Stimulated activated naive B cell treated with anti-CD40 and anti-IgM and Interleukin-4, amounts not matched to agents 10 μg/mL and 1 μg/mL and 100 μg/mL, for 72 hours (primary cell): Measurements from ENCODE around the gene VIPR2.
"Not testable (repeated sequence)": the region's sequence is repeated elsewhere in the genome, so short reads cannot be mapped to it uniquely, and the experiment has no call there.

Source experiments
- ATAC-seq, 2 donors: fragments of 150-1000 bp; cut with Tn5 transposase; replicated peaks; 2 replicates each; pipeline ENCODE4 v1.10.0; 2021; ENCODE audit warnings: moderate library complexity in 1 of 2
- DNase-seq: peaks from one replicate; pipeline ENCODE4 v3.0.0; 2021
- H3K27ac Mint-ChIP-seq: one replicate; pipeline ENCODE4 v1.8.0; 2022; ENCODE audit warnings: mild to moderate bottlenecking, mixed read lengths
- H3K27me3 Mint-ChIP-seq, 2 donors: one replicate each; pipeline ENCODE4 v1.8.0; 2022; ENCODE audit warnings: mixed read lengths in 2 of 2
- H3K36me3 Mint-ChIP-seq, 2 donors: one replicate each; pipeline ENCODE4 v1.8.0; 2022; ENCODE audit warnings: mixed read lengths in 2 of 2, mild to moderate bottlenecking in 1 of 2
- H3K4me1 Mint-ChIP-seq, 2 donors: one replicate each; pipeline ENCODE4 v1.8.0; 2022; ENCODE audit warnings: mixed read lengths in 2 of 2, mild to moderate bottlenecking in 1 of 2
- H3K4me3 Mint-ChIP-seq, 2 donors: one replicate each; pipeline ENCODE4 v1.8.0; 2022; ENCODE audit warnings: mild to moderate bottlenecking in 2 of 2, mixed read lengths in 2 of 2, moderate library complexity in 1 of 2
- H3K9me3 Mint-ChIP-seq, 2 donors: one replicate each; pipeline ENCODE4 v1.8.0; 2022; ENCODE audit warnings: mixed read lengths in 2 of 2, mild to moderate bottlenecking in 1 of 2

VIPR2 gene

DNA sequence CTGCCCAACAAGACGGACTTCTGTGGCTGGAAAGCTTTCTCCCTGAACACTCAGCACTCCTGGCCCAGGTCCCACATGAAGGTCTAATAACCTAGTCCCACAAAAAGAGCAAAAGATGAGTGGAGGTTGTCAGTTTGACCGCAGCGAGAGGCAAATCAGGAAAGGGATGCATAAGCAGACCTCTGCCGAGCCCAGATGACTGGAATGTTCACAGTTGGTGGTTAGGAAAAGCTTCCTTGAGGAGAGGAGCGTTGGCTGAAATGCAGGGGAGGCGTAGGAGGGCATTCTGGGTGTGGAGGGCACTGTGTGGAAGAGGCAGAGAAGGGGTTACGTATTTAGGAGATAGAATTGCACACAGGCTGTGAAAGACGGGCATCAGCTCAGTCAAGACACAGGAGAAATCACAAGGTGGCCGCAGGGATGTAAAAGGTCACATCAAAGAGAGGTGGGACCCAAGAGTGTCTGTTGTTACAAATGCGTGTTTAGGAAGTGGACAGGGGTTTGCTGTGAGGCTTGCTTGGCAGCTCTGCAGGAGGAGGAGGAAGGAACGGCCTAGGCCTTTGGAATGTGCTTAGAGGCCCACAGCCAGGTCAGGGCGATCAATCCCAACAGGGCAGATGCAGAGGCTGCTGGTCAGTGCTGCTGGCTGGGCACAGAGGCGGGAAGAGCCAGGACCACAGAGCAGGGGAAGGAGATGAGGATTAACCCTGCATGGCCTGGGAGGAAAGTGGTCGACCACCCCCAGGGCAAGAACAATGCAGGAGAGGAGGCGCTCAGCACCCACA, 133.5 kb downstream of the VIPR2 start:
- Mint-ChIP-seq H3K4me1 (peaks cover 0 to 4% of the 10 kb centered on the region in 2 donors), H3K36me3 (no peaks in the 10 kb centered on the region), H3K27ac (no peak overlapping the region), H3K4me3 (no peak overlapping the region), H3K27me3 (peaks cover 7 to 9% of the 10 kb centered on the region in 2 donors), H3K9me3 (no peaks in the 10 kb centered on the region)
- ATAC-seq = no peak
- no peak for DNase-seq

GRCh38 chr7:159010411-159010810, 134.3 kb downstream of the VIPR2 start:
- Mint-ChIP-seq H3K27ac (no peak overlapping the region), H3K36me3 (no peaks in the 10 kb centered on the region), H3K4me3 (no peak overlapping the region)

GRCh38 chr7:159009951-159010350, 134.7 kb downstream of the VIPR2 start:
- Mint-ChIP-seq H3K4me3 (no peak overlapping the region), H3K27me3 (peaks cover 7 to 9% of the 10 kb centered on the region in 2 donors), H3K27ac (no peak overlapping the region), H3K36me3 (no peaks in the 10 kb centered on the region), H3K4me1 (no peaks in the 10 kb centered on the region), H3K9me3 (no peaks in the 10 kb centered on the region)
- ATAC-seq (no peak), DNase-seq (no peak)

More at GRCh38 chr7:159010411-159010810, 134.3 kb downstream of the VIPR2 start:
- DNase-seq = no peak
- Mint-ChIP-seq H3K4me1 (peaks cover 0 to 4% of the 10 kb centered on the region in 2 donors), H3K9me3 (no peaks in the 10 kb centered on the region), H3K27me3 (peaks cover 7 to 9% of the 10 kb centered on the region in 2 donors)
- ATAC-seq = no peak

DNA sequence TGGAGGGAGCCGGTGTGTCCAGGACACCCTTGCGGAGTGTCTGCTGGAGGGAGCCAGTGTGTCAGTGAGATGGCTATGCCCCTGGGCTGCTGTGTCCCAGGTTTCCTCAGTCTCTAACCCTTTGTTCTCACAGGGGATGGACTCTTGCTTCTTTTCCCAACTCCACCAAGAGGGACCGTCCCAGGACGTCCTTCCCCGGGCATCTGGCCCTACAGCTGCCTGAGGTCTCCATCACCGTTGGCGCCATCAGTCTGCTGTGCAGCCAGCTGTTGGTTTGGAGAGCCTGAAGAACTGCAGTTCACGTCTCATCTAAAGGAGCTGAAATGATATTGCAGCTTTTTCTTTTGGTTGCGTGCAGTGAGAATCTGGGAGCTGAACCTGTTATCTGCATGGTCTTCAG, 136.2 kb downstream of the VIPR2 start:
- H3K9me3 Mint-ChIP-seq = no peaks in the 10 kb centered on the region
- H3K4me1 Mint-ChIP-seq = no peaks in the 10 kb centered on the region
- peaks cover 7 to 9% of the 10 kb centered on the region in 2 donors for H3K27me3 Mint-ChIP-seq
- H3K27ac Mint-ChIP-seq = no peak overlapping the region
- no peak for DNase-seq
- no peak overlapping the region for H3K4me3 Mint-ChIP-seq
- ATAC-seq = no peak
- H3K36me3 Mint-ChIP-seq = no peaks in the 10 kb centered on the region

DNA sequence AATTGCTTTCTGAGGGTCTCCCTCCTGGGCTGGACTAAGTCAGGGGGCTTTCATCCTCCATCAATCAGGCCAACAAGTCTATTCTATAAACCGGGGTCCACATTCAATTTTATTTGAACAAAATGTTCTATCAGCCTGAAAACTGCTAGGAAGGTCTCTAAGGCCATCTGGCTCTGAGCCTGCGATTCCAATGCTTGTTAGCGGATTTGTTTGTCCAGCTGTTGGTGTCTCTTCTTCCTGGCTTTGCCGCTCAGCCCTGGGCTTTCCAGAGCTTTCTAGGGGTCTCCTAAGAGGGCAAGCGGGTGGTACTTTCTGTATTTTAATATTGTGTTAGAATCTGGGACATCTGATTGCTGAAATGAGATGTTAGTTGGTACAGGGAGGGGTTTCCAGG, 136.7 kb downstream of the VIPR2 start:
- no peak for DNase-seq
- no peaks in the 10 kb centered on the region for H3K36me3 Mint-ChIP-seq
- no peaks in the 10 kb centered on the region for H3K9me3 Mint-ChIP-seq
- no peak overlapping the region for H3K4me3 Mint-ChIP-seq
- peaks cover 7 to 9% of the 10 kb centered on the region in 2 donors for H3K27me3 Mint-ChIP-seq
- no peak for ATAC-seq
- no peak overlapping the region for H3K27ac Mint-ChIP-seq
- H3K4me1 Mint-ChIP-seq = no peaks in the 10 kb centered on the region

GRCh38 chr7:159007364-159007995, 137.2 kb downstream of the VIPR2 start:
- Mint-ChIP-seq H3K36me3 (no peaks in the 10 kb centered on the region), H3K4me3 (no peak overlapping the region), H3K9me3 (no peaks in the 10 kb centered on the region), H3K27me3 (peaks cover 7 to 9% of the 10 kb centered on the region in 2 donors), H3K4me1 (no peaks in the 10 kb centered on the region), H3K27ac (no peak overlapping the region)
- ATAC-seq (no peak), DNase-seq (no peak)

- Mint-ChIP-seq H3K9me3 (no peaks in the 10 kb centered on the region), H3K27me3 (peaks cover 7 to 9% of the 10 kb centered on the region in 2 donors), H3K4me1 (no peaks in the 10 kb centered on the region), H3K27ac (no peak overlapping the region), H3K4me3 (no peak overlapping the region), H3K36me3 (no peaks in the 10 kb centered on the region)
- ATAC-seq = no peak
- no peak for DNase-seq
These were observed 138.0 kb downstream of the VIPR2 start for GRCh38 chr7:159006610-159007130.

- not testable (repeated sequence) for H3K27me3 Mint-ChIP-seq, DNase-seq, H3K4me1 Mint-ChIP-seq, H3K4me3 Mint-ChIP-seq, ATAC-seq, H3K36me3 Mint-ChIP-seq, H3K9me3 Mint-ChIP-seq, H3K27ac Mint-ChIP-seq
These were observed 138.6 kb downstream of the VIPR2 start for GRCh38 chr7:159006022-159006609.

GRCh38 chr7:159005618-159006017, 139.0 kb downstream of the VIPR2 start:
- H3K27ac Mint-ChIP-seq = no peak overlapping the region
- ATAC-seq = no peak
- no peaks in the 10 kb centered on the region for H3K9me3 Mint-ChIP-seq
- no peak for DNase-seq
- no peaks in the 10 kb centered on the region for H3K36me3 Mint-ChIP-seq
- H3K4me1 Mint-ChIP-seq = no peaks in the 10 kb centered on the region
- H3K27me3 Mint-ChIP-seq = no peaks in the 10 kb centered on the region
- no peak overlapping the region for H3K4me3 Mint-ChIP-seq

DNA sequence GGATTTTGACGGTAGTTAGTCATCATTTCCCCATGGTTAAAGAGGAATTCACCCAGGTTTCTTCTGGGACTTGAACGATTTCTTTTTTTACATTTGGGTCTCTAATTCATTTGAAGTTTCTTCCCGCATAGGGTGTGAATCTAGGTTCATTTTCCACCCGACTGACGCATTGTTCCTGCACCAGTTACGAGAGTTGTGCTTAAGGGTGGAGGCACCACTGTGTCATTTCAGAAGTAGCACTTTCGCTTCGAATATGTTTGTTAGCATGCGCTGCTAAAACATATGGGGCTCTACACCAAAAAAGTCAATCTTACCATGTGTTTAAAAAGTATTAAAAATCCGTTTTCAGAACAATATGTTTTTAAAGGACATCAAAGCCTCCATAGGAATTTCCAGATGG, 140.3 kb downstream of the VIPR2 start:
- Mint-ChIP-seq H3K4me1 (no peaks in the 10 kb centered on the region), H3K27ac (no peak overlapping the region), H3K36me3 (no peaks in the 10 kb centered on the region), H3K9me3 (no peaks in the 10 kb centered on the region), H3K4me3 (no peak overlapping the region), H3K27me3 (peaks cover 0 to 5% of the 10 kb centered on the region in 2 donors)
- ATAC-seq = no peak
- no peak for DNase-seq

GRCh38 chr7:159001811-159002210, 142.9 kb downstream of the VIPR2 start:
- DNase-seq (no peak), ATAC-seq (no peak)
- peaks cover 5 to 16% of the 10 kb centered on the region in 2 donors for H3K27me3 Mint-ChIP-seq
- H3K4me3 Mint-ChIP-seq = no peak overlapping the region
- peaks cover 0 to 2% of the 10 kb centered on the region in 2 donors for H3K9me3 Mint-ChIP-seq
- no peak overlapping the region for H3K27ac Mint-ChIP-seq
- H3K4me1 Mint-ChIP-seq = no peaks in the 10 kb centered on the region
- no peaks in the 10 kb centered on the region for H3K36me3 Mint-ChIP-seq

DNA sequence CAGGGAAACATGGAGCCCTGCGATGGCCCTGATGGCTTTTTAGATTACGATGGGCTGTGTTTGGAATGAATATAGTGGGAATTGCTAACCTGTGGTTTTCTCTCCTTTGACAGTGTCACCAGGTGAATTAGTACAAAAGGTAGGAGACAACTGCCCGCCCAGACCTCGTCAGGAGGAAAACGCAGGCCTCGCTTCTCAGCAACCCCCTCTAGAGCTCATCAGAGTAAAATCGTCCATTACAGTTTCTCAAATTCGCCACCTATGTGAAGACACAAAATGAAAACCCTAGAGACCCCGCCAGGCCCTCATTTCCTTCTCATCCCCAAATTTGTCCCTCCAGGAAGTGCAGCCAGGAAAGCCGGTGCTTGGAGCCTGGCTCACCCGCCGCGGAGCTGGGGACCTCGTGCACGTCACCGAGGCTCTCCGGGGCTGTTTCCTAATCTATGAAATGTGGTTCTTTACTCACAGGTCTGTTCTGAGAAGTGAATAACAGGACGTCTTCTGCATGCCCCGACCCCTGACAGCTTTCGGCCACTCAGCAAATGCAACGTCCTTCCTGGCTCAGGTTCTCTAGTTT, 143.7 kb downstream of the VIPR2 start:
- Mint-ChIP-seq H3K36me3 (no peaks in the 10 kb centered on the region), H3K27me3 (peaks cover 5 to 16% of the 10 kb centered on the region in 2 donors), H3K4me1 (no peaks in the 10 kb centered on the region), H3K9me3 (peaks cover 0 to 2% of the 10 kb centered on the region in 2 donors), H3K27ac (no peak overlapping the region), H3K4me3 (no peak overlapping the region)
- DNase-seq (no peak), ATAC-seq (no peak)

- Mint-ChIP-seq H3K4me3 (no peak overlapping the region), H3K36me3 (no peaks in the 10 kb centered on the region), H3K9me3 (peaks cover 0 to 2% of the 10 kb centered on the region in 2 donors), H3K27me3 (peaks cover 7 to 20% of the 10 kb centered on the region in 2 donors), H3K4me1 (no peaks in the 10 kb centered on the region), H3K27ac (no peak overlapping the region)
- ATAC-seq (no peak), DNase-seq (no peak)
These were observed 144.6 kb downstream of the VIPR2 start for GRCh38 chr7:159000070-159000469.

- Mint-ChIP-seq H3K27me3 (peaks cover 13 to 25% of the 10 kb centered on the region in 2 donors), H3K4me1 (no peaks in the 10 kb centered on the region), H3K27ac (no peak overlapping the region), H3K4me3 (no peak overlapping the region), H3K36me3 (peaks cover 0 to 5% of the 10 kb centered on the region in 2 donors), H3K9me3 (peaks cover 4 to 7% of the 10 kb centered on the region in 2 donors)
- ATAC-seq (no peak), DNase-seq (no peak)
These were observed 145.2 kb downstream of the VIPR2 start for GRCh38 chr7:158999496-158999895.
